Measurements from ENCODE around the gene STAG1.
"Not testable (repeated sequence)": the region's sequence is repeated elsewhere in the genome, so short reads cannot be mapped to it uniquely, and the experiment has no call there.

DNA sequence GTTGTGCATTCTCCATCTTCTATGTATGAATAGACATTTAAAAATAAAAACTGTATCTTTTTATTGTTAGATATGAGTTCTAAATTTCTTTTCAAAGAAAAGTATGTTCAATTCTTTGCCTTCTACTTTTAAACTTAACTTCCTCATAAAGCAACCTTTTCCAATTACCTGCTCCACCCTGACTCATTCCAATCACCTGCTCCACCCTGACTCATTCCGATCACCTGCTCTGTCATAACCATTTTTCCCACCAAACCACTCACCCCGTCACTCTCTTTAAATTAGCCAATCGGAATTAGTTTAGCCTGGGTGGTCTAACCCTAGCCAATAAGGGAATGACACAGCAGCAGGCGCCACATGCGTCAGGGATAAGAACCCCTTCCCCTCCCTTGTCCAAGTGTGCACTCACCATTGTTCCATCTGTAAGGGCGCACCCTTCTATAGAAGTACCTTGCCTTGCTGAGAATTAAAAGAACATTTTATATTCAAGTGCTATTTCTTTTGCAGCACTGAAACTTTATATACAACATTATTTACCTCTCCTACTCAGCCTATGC is 134.1 kb downstream of the STAG1 start:
- TF ChIP-seq, protein P1, sequence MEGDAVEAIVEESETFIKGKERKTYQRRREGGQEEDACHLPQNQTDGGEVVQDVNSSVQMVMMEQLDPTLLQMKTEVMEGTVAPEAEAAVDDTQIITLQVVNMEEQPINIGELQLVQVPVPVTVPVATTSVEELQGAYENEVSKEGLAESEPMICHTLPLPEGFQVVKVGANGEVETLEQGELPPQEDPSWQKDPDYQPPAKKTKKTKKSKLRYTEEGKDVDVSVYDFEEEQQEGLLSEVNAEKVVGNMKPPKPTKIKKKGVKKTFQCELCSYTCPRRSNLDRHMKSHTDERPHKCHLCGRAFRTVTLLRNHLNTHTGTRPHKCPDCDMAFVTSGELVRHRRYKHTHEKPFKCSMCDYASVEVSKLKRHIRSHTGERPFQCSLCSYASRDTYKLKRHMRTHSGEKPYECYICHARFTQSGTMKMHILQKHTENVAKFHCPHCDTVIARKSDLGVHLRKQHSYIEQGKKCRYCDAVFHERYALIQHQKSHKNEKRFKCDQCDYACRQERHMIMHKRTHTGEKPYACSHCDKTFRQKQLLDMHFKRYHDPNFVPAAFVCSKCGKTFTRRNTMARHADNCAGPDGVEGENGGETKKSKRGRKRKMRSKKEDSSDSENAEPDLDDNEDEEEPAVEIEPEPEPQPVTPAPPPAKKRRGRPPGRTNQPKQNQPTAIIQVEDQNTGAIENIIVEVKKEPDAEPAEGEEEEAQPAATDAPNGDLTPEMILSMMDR (conservative IDR thresholded peaks at IDR 0.05; ENCODE audit: low read length): not testable (repeated sequence)
- not testable (repeated sequence) for TF ChIP-seq EZH2phosphoT487 (IDR thresholded peaks at IDR 0.05; ENCODE audit: borderline replicate concordance)

All from Loucy (cell line).